Measurements from ENCODE around the gene AGPS. TPM values are rescaled to one million over a fixed set of nuclear protein-coding genes. Genes with fewer than 3 reads are reported as not detected.

The AGPS gene
- total RNA-seq, 2 donors from 2014 or later: 54.3 to 62.2 TPM

Other genes starting within 250 kb of the AGPS start
- gene HNRNPA3, start 180.0 kb upstream of the AGPS start, total RNA-seq: 100 to 1,000 TPM; 170 to 282 TPM
- 10 to 100 TPM; 71.2 to 96.6 TPM for gene NFE2L2, start 128.0 kb upstream of the AGPS start, total RNA-seq

Data from natural killer cell treated with Interleukin-12 subunit alpha and Interleukin-12 subunit beta and Interleukin-15 and Interleukin-18, amount 100 ng/mL, for 72 hours (primary cell).